Measurements from ENCODE around the gene LHX1.

LHX1 gene

DNA sequence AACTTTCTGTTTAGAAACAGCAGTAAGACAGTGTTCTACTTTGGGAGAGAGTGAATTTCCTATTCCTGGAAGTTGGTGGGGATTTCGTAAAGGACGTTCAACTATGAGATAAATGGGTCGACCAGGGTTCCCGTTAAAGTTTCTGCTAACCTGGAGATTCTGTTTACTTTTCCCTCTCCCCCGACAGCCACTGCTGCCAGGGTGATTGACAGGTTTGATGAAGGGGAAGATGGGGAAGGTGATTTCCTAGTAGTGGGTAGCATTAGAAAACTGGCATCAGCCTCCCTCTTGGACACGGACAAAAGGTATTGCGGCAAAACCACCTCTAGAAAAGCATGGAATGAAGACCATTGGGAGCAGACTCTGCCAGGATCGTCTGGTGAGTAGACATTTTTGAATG, 12.8 kb downstream of the LHX1 start:
- Histone ChIP-seq H3K4me1 (ENCODE audit: control insufficient read depth, insufficient read depth, low read length) (peaks cover 13% of the 10 kb centered on the region), H3K36me3 (ENCODE audit: insufficient read depth, low read length) (peaks cover 30% of the 10 kb centered on the region), H3K9ac (ENCODE audit: low read depth, low read length) (peak overlapping the region; percentile 95), H3K27me3 (ENCODE audit: control insufficient read depth, insufficient read depth, low read length) (peaks cover 32% of the 10 kb centered on the region), H3K9me3 (replicated peaks; ENCODE audit: low read length) (no peaks in the 10 kb centered on the region), H3K4me3 (ENCODE audit: low read length) (peak overlapping the region; percentile 96), H3K4me2 (ENCODE audit: low read length) (peak overlapping the region; percentile 99)

GRCh38 chr17:36951084-36951789, 14.0 kb downstream of the LHX1 start:
- Histone ChIP-seq H3K4me1 (ENCODE audit: control insufficient read depth, insufficient read depth, low read length) (peaks cover 13% of the 10 kb centered on the region), H3K9ac (ENCODE audit: low read depth, low read length) (no peak overlapping the region), H3K4me2 (ENCODE audit: low read length) (no peak overlapping the region), H3K36me3 (ENCODE audit: insufficient read depth, low read length) (peaks cover 41% of the 10 kb centered on the region), H3K9me3 (replicated peaks; ENCODE audit: low read length) (no peaks in the 10 kb centered on the region), H3K4me3 (ENCODE audit: low read length) (no peak overlapping the region), H3K27me3 (ENCODE audit: control insufficient read depth, insufficient read depth, low read length) (peaks cover 20% of the 10 kb centered on the region)

- no peaks in the 10 kb centered on the region for H3K9me3 ChIP-seq (replicated peaks; ENCODE audit: low read length)
- no peak overlapping the region for H3K9ac ChIP-seq (ENCODE audit: low read depth, low read length)
- no peaks in the 10 kb centered on the region for H3K4me1 ChIP-seq (ENCODE audit: control insufficient read depth, insufficient read depth, low read length)
- H3K4me2 ChIP-seq (ENCODE audit: low read length): no peak overlapping the region
- no peak overlapping the region for H3K4me3 ChIP-seq (ENCODE audit: low read length)
- no peaks in the 10 kb centered on the region for H3K27me3 ChIP-seq (ENCODE audit: control insufficient read depth, insufficient read depth, low read length)
- peaks cover 15% of the 10 kb centered on the region for H3K36me3 ChIP-seq (ENCODE audit: insufficient read depth, low read length)
Observed at GRCh38 chr17:36971508-36971907, 34.2 kb downstream of the LHX1 start.

GRCh38 chr17:36972186-36972700, 35.0 kb downstream of the LHX1 start:
- no peak overlapping the region for H3K4me3 ChIP-seq (ENCODE audit: low read length)
- H3K4me2 ChIP-seq (ENCODE audit: low read length): no peak overlapping the region
- no peaks in the 10 kb centered on the region for H3K9me3 ChIP-seq (replicated peaks; ENCODE audit: low read length)
- no peak overlapping the region for H3K9ac ChIP-seq (ENCODE audit: low read depth, low read length)
- H3K27me3 ChIP-seq (ENCODE audit: control insufficient read depth, insufficient read depth, low read length): no peaks in the 10 kb centered on the region
- peaks cover 14% of the 10 kb centered on the region for H3K36me3 ChIP-seq (ENCODE audit: insufficient read depth, low read length)
- H3K4me1 ChIP-seq (ENCODE audit: control insufficient read depth, insufficient read depth, low read length): no peaks in the 10 kb centered on the region

GRCh38 chr17:36972905-36973304, 35.6 kb downstream of the LHX1 start:
- H3K9me3 ChIP-seq (replicated peaks; ENCODE audit: low read length): no peaks in the 10 kb centered on the region
- no peak overlapping the region for H3K4me3 ChIP-seq (ENCODE audit: low read length)
- H3K36me3 ChIP-seq (ENCODE audit: insufficient read depth, low read length): peaks cover 10% of the 10 kb centered on the region
- H3K4me1 ChIP-seq (ENCODE audit: control insufficient read depth, insufficient read depth, low read length): no peaks in the 10 kb centered on the region
- H3K4me2 ChIP-seq (ENCODE audit: low read length): no peak overlapping the region
- no peak overlapping the region for H3K9ac ChIP-seq (ENCODE audit: low read depth, low read length)
- H3K27me3 ChIP-seq (ENCODE audit: control insufficient read depth, insufficient read depth, low read length): no peaks in the 10 kb centered on the region

- Histone ChIP-seq H3K4me1 (ENCODE audit: control insufficient read depth, insufficient read depth, low read length) (peaks cover 16% of the 10 kb centered on the region), H3K9ac (ENCODE audit: low read depth, low read length) (no peak overlapping the region), H3K4me2 (ENCODE audit: low read length) (no peak overlapping the region), H3K4me3 (ENCODE audit: low read length) (no peak overlapping the region), H3K27me3 (ENCODE audit: control insufficient read depth, insufficient read depth, low read length) (no peaks in the 10 kb centered on the region), H3K36me3 (ENCODE audit: insufficient read depth, low read length) (no peaks in the 10 kb centered on the region), H3K9me3 (replicated peaks; ENCODE audit: low read length) (no peaks in the 10 kb centered on the region)
Observed at GRCh38 chr17:36975922-36976515, 38.7 kb downstream of the LHX1 start.

DNA sequence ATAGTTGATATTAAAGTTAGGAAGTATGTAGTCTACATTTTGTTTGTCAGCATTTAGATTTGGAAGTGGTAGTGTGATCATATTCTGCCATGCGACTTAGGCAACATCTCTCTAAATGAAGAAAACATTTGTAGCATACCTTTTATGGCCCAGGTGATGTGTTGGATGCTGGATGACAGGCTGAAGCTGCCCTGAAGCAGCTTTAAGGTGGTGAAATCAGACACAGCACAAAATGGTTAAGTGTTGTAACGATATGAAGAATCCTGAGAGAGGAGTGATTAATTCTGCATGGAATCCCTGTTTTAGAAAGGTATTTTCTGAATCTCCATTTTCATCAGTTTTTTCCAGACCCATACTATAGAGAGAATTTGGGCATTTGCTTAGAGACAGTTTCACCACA, 39.8 kb downstream of the LHX1 start:
- H3K4me2 ChIP-seq (ENCODE audit: low read length): no peak overlapping the region
- no peaks in the 10 kb centered on the region for H3K9me3 ChIP-seq (replicated peaks; ENCODE audit: low read length)
- no peaks in the 10 kb centered on the region for H3K27me3 ChIP-seq (ENCODE audit: control insufficient read depth, insufficient read depth, low read length)
- H3K9ac ChIP-seq (ENCODE audit: low read depth, low read length): no peak overlapping the region
- H3K4me1 ChIP-seq (ENCODE audit: control insufficient read depth, insufficient read depth, low read length): peaks cover 16% of the 10 kb centered on the region
- H3K36me3 ChIP-seq (ENCODE audit: insufficient read depth, low read length): no peaks in the 10 kb centered on the region
- H3K4me3 ChIP-seq (ENCODE audit: low read length): no peak overlapping the region

DNA sequence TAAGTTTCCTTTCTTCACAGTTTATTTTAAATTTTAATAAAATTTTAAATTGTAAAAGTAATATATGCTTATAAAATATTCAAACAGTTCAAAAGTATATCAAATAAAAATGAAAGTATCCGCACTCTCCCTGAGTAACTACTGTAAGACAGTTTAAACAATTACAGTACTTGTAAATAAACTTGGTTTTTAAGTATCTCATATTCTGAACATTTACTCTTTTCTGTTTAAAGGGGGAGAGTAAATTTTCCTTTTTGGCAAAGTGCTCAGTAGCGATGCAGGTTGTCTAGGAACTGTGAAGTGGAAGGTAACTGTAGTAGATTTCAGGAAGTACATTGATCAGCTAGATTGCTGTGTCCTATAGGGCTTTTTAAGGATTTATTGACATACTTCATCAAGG, 40.3 kb downstream of the LHX1 start:
- H3K9me3 ChIP-seq (replicated peaks; ENCODE audit: low read length): no peaks in the 10 kb centered on the region
- peaks cover 16% of the 10 kb centered on the region for H3K4me1 ChIP-seq (ENCODE audit: control insufficient read depth, insufficient read depth, low read length)
- no peak overlapping the region for H3K4me2 ChIP-seq (ENCODE audit: low read length)
- no peaks in the 10 kb centered on the region for H3K36me3 ChIP-seq (ENCODE audit: insufficient read depth, low read length)
- no peaks in the 10 kb centered on the region for H3K27me3 ChIP-seq (ENCODE audit: control insufficient read depth, insufficient read depth, low read length)
- H3K9ac ChIP-seq (ENCODE audit: low read depth, low read length): no peak overlapping the region
- no peak overlapping the region for H3K4me3 ChIP-seq (ENCODE audit: low read length)

DNA sequence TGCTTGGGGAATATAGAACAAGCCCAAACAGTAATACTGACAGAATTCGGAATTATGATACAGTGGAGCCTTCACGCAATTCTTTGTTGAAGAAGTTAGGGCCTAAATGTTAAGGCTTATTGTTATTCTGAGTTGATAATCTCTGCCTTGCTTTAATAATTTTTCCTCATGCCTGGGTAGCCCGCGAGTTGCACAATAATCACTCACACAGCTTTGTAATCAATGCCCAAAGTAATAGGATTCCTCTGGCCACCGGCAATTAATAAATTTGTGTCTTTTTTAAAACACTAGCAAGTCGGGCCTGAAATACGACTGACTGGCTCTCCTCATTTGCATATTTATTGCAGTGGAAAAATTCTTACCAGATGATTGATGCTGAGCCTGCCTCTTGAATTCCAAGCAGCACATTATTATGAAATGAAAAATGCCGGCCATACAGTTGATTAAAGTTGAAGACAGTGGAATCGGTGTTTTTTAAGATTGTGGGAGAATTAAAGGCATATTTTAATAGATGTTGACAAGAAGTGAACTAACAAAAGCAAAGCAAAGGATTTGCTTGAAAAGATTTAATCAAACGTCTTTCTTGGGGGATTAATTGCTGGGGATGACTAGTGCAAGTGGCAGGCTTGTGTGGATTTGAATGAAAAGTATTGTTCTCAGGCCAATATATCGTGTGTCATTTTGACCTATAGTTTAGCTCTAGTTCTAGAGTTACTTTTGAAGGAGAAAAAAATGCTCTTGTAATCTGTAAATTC, 41.7 kb downstream of the LHX1 start:
- no peaks in the 10 kb centered on the region for H3K36me3 ChIP-seq (ENCODE audit: insufficient read depth, low read length)
- no peaks in the 10 kb centered on the region for H3K9me3 ChIP-seq (replicated peaks; ENCODE audit: low read length)
- no peaks in the 10 kb centered on the region for H3K27me3 ChIP-seq (ENCODE audit: control insufficient read depth, insufficient read depth, low read length)
- no peak overlapping the region for H3K4me2 ChIP-seq (ENCODE audit: low read length)
- H3K9ac ChIP-seq (ENCODE audit: low read depth, low read length): no peak overlapping the region
- H3K4me1 ChIP-seq (ENCODE audit: control insufficient read depth, insufficient read depth, low read length): peaks cover 16% of the 10 kb centered on the region
- H3K4me3 ChIP-seq (ENCODE audit: low read length): no peak overlapping the region

DNA sequence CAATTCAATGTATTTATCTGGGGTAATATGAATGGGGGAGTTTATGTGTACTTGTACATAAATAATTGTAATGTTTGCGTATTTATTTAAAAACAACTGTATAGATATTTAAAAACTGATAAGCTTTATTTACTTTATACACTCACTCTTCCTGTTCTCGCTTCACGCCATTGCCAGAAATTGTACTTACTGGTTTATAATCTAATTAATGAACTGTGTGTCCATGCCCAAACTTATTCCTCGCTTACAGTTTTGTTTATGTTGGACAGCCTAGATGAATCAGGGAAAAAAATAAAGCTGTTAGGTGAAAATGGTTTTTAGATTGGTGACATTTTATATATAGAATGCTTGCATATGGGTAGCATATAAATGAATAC, 42.3 kb downstream of the LHX1 start:
- no peak overlapping the region for H3K4me2 ChIP-seq (ENCODE audit: low read length)
- no peaks in the 10 kb centered on the region for H3K27me3 ChIP-seq (ENCODE audit: control insufficient read depth, insufficient read depth, low read length)
- H3K9me3 ChIP-seq (replicated peaks; ENCODE audit: low read length): no peaks in the 10 kb centered on the region
- peaks cover 16% of the 10 kb centered on the region for H3K4me1 ChIP-seq (ENCODE audit: control insufficient read depth, insufficient read depth, low read length)
- no peak overlapping the region for H3K4me3 ChIP-seq (ENCODE audit: low read length)
- no peak overlapping the region for H3K9ac ChIP-seq (ENCODE audit: low read depth, low read length)
- H3K36me3 ChIP-seq (ENCODE audit: insufficient read depth, low read length): no peaks in the 10 kb centered on the region

DNA sequence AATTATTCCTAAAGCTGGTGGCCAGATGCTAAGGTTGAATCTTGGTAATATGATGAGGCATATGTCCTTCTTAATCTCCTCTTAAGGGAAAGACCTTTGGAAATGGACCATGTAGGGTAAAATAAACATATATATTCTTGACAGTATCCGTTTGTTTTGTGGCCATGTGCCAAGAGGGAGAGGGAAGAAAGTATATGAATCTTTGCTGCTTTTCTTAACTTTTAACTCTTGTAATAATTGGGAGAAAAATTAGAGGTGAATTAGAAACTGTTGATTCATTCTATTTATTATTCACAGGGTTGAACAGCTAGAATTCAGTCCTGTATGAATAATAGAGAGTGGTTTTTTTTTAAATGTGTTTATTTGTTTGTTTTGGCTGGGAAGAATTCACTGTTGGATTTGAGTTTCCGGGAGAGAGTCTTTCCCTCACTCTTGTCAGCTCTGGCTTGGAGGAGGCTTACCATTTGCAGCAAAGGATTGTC, 43.0 kb downstream of the LHX1 start:
- H3K4me1 ChIP-seq (ENCODE audit: control insufficient read depth, insufficient read depth, low read length): peaks cover 16% of the 10 kb centered on the region
- no peaks in the 10 kb centered on the region for H3K27me3 ChIP-seq (ENCODE audit: control insufficient read depth, insufficient read depth, low read length)

More for the DNA sequence above, 43.0 kb downstream of the LHX1 start:
- Histone ChIP-seq H3K36me3 (ENCODE audit: insufficient read depth, low read length) (no peaks in the 10 kb centered on the region), H3K4me3 (ENCODE audit: low read length) (no peak overlapping the region), H3K4me2 (ENCODE audit: low read length) (peak overlapping the region; percentile 45), H3K9me3 (replicated peaks; ENCODE audit: low read length) (no peaks in the 10 kb centered on the region), H3K9ac (ENCODE audit: low read depth, low read length) (no peak overlapping the region)
